ENCODE measurements around the gene APBA2.

- no peak for TF ChIP-seq RCOR1 (IDR thresholded peaks at IDR 0.05; ENCODE audit: insufficient replicate concordance, low read length)
- TF ChIP-seq CTCF (conservative IDR thresholded peaks at IDR 0.05; ENCODE audit: low read depth, low read length) = no peak
Observed at GRCh38 chr15:28982886-28983285, 97.1 kb downstream of the APBA2 start.
